WTC11 (cell line): Measurements from ENCODE around the gene SYNGR3. TPM values are rescaled to one million over a fixed set of nuclear protein-coding genes. Genes with fewer than 3 reads are reported as not detected.
A peak's percentile ranks its signal among the peaks of the same experiment; 100 is the strongest.

Source experiments
- ATF2 ChIP-seq: sonication (generic); formaldehyde crosslinking; IDR thresholded peaks from 2 replicates; pipeline ENCODE4 v1.8.1; 2022; ENCODE audit warnings: low read depth, missing genetic modification reagents, borderline replicate concordance
- CREM ChIP-seq: sonication (generic); formaldehyde crosslinking; IDR thresholded peaks from 2 replicates; pipeline ENCODE4 v1.8.1; 2022; ENCODE audit warnings: mild to moderate bottlenecking, missing genetic modification reagents, moderate library complexity
- E2F1 ChIP-seq: sonication (generic); formaldehyde crosslinking; IDR thresholded peaks from 2 replicates; pipeline ENCODE4 v1.8.0; 2022; ENCODE audit warnings: mild to moderate bottlenecking, missing genetic modification reagents
- FOXJ3 ChIP-seq: sonication (generic); formaldehyde crosslinking; IDR thresholded peaks from 2 replicates; pipeline ENCODE4 v1.9.0; 2021; ENCODE audit warnings: missing genetic modification reagents, mild to moderate bottlenecking, borderline replicate concordance
- HMGA2 ChIP-seq: fragments of 250-450 bp; sonication (Bioruptor Pico); IDR thresholded peaks from 2 replicates; pipeline ENCODE4 v1.4.0; 2021; ENCODE audit warnings: mild to moderate bottlenecking, moderate library complexity
- IRF2 ChIP-seq: sonication (generic); formaldehyde crosslinking; IDR thresholded peaks from 2 replicates; pipeline ENCODE4 v1.8.0; 2022; ENCODE audit warnings: low read depth, missing genetic modification reagents, borderline replicate concordance
- MLX ChIP-seq: sonication (generic); formaldehyde crosslinking; IDR thresholded peaks from 2 replicates; pipeline ENCODE4 v1.8.1; 2023; ENCODE audit warnings: mild to moderate bottlenecking, missing genetic modification reagents, moderate library complexity
- NFYB ChIP-seq: sonication (generic); formaldehyde crosslinking; conservative IDR thresholded peaks from 2 replicates; pipeline ENCODE4 v1.8.0; 2022; ENCODE audit warnings: low read depth, missing genetic modification reagents
- SP1 ChIP-seq: sonication (generic); formaldehyde crosslinking; conservative IDR thresholded peaks from 2 replicates; pipeline ENCODE4 v1.8.1; 2022; ENCODE audit warnings: missing genetic modification reagents
- STAT6 ChIP-seq: sonication (generic); formaldehyde crosslinking; conservative IDR thresholded peaks from 2 replicates; pipeline ENCODE4 v1.8.1; 2023; ENCODE audit warnings: mild to moderate bottlenecking, low read depth, missing genetic modification reagents, moderate library complexity
- TEAD4 ChIP-seq: sonication (generic); formaldehyde crosslinking; IDR thresholded peaks from 2 replicates; pipeline ENCODE4 v1.8.0; 2022; ENCODE audit warnings: mild to moderate bottlenecking, missing genetic modification reagents
- TP53 ChIP-seq: sonication (generic); formaldehyde crosslinking; IDR thresholded peaks from 2 replicates; pipeline ENCODE4 v1.8.1; 2023; ENCODE audit warnings: mild to moderate bottlenecking, missing genetic modification reagents
- USF1 ChIP-seq: sonication (generic); formaldehyde crosslinking; IDR thresholded peaks from 2 replicates; pipeline ENCODE4 v1.8.0; 2022; ENCODE audit warnings: mild to moderate bottlenecking, missing genetic modification reagents
- ZMAT4 ChIP-seq: fragments of 250-450 bp; sonication (Bioruptor Pico); IDR thresholded peaks from 2 replicates; pipeline ENCODE4 v1.9.0; 2021; ENCODE audit warnings: mild to moderate bottlenecking
- ZNF232 ChIP-seq: sonication (generic); formaldehyde crosslinking; IDR thresholded peaks from 2 replicates; pipeline ENCODE4 v1.8.0; 2022; ENCODE audit warnings: mild to moderate bottlenecking, missing genetic modification reagents
- ZNF263 ChIP-seq: sonication (generic); formaldehyde crosslinking; IDR thresholded peaks from 2 replicates; pipeline ENCODE4 v1.8.1; 2022; ENCODE audit warnings: low read depth, mild to moderate bottlenecking, moderate library complexity, missing genetic modification reagents
- ZNF281 ChIP-seq: sonication (generic); formaldehyde crosslinking; IDR thresholded peaks from 2 replicates; pipeline ENCODE4 v1.8.0; 2023; ENCODE audit warnings: mild to moderate bottlenecking, missing genetic modification reagents
- total RNA-seq: library from RNA; stranded (reverse); gene quantifications from 3 replicates; pipeline ENCODE4 v1.2.3, GENCODE V29; 2021
- TF ChIP-seq, protein P1 (sequence below): fragments of 250-450 bp; sonication (Bioruptor Pico); IDR thresholded peaks from 2 replicates; pipeline ENCODE4 v1.9.0; 2021; ENCODE audit warnings: moderate library complexity, mild to moderate bottlenecking, inconsistent platforms, borderline replicate concordance
- TF ChIP-seq, protein P2 (sequence below): fragments of 250-450 bp; sonication (Bioruptor Pico); IDR thresholded peaks from 2 replicates; pipeline ENCODE4 v1.9.0; 2021; ENCODE audit warnings: mild to moderate bottlenecking, borderline replicate concordance
- TF ChIP-seq, protein P3 (sequence below): sonication (generic); formaldehyde crosslinking; IDR thresholded peaks from 2 replicates; pipeline ENCODE4 v1.8.1; 2023; ENCODE audit warnings: mild to moderate bottlenecking, moderate library complexity, missing genetic modification reagents

The SYNGR3 gene
- total RNA-seq, 1 experiment from 2014 or later, result 41.5 TPM

DNA sequence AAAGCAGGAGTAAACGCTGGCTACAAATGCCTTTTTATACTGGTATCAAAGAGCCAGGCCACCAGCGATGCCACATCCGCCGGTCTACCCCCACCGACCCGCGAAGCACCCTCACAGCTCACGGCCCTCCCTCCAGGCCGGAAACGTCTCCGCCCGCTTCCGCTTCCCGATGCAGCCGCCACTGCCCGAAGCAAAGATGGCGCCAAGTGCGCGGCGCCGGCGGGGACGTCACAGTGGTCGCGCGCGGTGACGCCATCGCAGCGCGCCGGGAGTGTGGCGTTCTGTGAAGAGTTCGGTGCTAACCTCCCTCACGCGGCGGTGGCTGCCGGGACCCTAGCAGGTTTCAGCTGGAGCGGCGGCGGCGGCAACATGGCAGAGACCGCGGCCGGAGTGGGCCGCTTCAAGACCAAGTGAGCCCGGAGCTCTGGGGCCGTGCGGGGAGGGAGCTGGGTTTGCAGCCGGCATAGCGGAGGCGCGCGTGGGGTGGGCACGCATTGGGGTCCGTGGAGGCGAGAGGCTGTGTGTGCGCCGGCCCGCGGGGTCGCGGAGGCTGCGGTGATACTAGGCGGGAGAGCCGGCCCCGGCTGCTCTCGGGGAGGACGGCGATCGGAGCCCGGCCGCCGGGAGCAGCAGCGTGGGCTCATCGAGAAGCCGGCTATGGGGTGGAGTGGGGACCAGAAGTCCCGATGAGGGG is 17.8 kb upstream of the SYNGR3 start, which contains the start of gene TBL3 (continued):
- TF ChIP-seq USF1, result 0 out of 2 replicates have a peak, but pooled peaks have one; percentile 50
- TF ChIP-seq, protein P1, sequence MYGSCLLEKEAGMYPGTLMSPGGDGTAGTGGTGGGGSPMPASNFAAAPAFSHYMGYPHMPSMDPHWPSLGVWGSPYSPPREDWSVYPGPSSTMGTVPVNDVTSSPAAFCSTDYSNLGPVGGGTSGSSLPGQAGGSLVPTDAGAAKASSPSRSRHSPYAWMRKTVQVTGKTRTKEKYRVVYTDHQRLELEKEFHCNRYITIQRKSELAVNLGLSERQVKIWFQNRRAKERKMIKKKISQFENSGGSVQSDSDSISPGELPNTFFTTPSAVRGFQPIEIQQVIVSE, result no peak
- no peak for TF ChIP-seq FOXJ3
- TF ChIP-seq TP53 (CRISPR knock-in tag), result peak; percentile 90
- 0 out of 2 replicates have a peak, but pooled peaks have one; percentile 44 for TF ChIP-seq TEAD4
- peak; percentile 99 for TF ChIP-seq SP1 (CRISPR knock-in tag)
- TF ChIP-seq, protein P2, sequence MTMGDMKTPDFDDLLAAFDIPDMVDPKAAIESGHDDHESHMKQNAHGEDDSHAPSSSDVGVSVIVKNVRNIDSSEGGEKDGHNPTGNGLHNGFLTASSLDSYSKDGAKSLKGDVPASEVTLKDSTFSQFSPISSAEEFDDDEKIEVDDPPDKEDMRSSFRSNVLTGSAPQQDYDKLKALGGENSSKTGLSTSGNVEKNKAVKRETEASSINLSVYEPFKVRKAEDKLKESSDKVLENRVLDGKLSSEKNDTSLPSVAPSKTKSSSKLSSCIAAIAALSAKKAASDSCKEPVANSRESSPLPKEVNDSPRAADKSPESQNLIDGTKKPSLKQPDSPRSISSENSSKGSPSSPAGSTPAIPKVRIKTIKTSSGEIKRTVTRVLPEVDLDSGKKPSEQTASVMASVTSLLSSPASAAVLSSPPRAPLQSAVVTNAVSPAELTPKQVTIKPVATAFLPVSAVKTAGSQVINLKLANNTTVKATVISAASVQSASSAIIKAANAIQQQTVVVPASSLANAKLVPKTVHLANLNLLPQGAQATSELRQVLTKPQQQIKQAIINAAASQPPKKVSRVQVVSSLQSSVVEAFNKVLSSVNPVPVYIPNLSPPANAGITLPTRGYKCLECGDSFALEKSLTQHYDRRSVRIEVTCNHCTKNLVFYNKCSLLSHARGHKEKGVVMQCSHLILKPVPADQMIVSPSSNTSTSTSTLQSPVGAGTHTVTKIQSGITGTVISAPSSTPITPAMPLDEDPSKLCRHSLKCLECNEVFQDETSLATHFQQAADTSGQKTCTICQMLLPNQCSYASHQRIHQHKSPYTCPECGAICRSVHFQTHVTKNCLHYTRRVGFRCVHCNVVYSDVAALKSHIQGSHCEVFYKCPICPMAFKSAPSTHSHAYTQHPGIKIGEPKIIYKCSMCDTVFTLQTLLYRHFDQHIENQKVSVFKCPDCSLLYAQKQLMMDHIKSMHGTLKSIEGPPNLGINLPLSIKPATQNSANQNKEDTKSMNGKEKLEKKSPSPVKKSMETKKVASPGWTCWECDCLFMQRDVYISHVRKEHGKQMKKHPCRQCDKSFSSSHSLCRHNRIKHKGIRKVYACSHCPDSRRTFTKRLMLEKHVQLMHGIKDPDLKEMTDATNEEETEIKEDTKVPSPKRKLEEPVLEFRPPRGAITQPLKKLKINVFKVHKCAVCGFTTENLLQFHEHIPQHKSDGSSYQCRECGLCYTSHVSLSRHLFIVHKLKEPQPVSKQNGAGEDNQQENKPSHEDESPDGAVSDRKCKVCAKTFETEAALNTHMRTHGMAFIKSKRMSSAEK (CRISPR knock-in tag), result no peak
- TF ChIP-seq ZNF281 (CRISPR knock-in tag), result peak; percentile 50; the same call in 1 of the 2 replicates
- TF ChIP-seq CREM (CRISPR knock-in tag), result peak; percentile 100
- TF ChIP-seq STAT6 (CRISPR knock-in tag), result no peak
- TF ChIP-seq MLX (CRISPR knock-in tag), result no peak
- 0 out of 2 replicates have a peak, but pooled peaks have one; percentile 12 for TF ChIP-seq ATF2
- TF ChIP-seq E2F1 (CRISPR knock-in tag), result no peak
- no peak for TF ChIP-seq IRF2 (CRISPR knock-in tag)
- TF ChIP-seq ZNF263 (CRISPR knock-in tag), result 0 out of 2 replicates have a peak, but pooled peaks have one; percentile 16
- peak; percentile 22; the same call in 1 of the 2 replicates for TF ChIP-seq NFYB (CRISPR knock-in tag)
- no peak for TF ChIP-seq ZMAT4
- TF ChIP-seq ZNF232, result peak; percentile 90
- TF ChIP-seq HMGA2 (CRISPR knock-in tag), result no peak
- TF ChIP-seq, protein P3, sequence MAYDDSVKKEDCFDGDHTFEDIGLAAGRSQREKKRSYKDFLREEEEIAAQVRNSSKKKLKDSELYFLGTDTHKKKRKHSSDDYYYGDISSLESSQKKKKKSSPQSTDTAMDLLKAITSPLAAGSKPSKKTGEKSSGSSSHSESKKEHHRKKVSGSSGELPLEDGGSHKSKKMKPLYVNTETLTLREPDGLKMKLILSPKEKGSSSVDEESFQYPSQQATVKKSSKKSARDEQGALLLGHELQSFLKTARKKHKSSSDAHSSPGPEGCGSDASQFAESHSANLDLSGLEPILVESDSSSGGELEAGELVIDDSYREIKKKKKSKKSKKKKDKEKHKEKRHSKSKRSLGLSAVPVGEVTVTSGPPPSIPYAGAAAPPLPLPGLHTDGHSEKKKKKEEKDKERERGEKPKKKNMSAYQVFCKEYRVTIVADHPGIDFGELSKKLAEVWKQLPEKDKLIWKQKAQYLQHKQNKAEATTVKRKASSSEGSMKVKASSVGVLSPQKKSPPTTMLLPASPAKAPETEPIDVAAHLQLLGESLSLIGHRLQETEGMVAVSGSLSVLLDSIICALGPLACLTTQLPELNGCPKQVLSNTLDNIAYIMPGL (CRISPR knock-in tag), result peak; percentile 92
